HG02840 (cell line): ENCODE results near the gene SPDYE1.
"Not testable (repeated sequence)": the region's sequence is repeated elsewhere in the genome, so short reads cannot be mapped to it uniquely, and the experiment has no call there.

Source experiments
- ATAC-seq: cut with Tn5 transposase; IDR thresholded peaks from one replicate; pipeline ENCODE4 v1.9.1; 2021; ENCODE audit warnings: mild to moderate bottlenecking, moderate library complexity, moderate number of reproducible peaks; ENCODE audit not compliant: unreplicated experiment, low FRiP score

The SPDYE1 gene, protein sequence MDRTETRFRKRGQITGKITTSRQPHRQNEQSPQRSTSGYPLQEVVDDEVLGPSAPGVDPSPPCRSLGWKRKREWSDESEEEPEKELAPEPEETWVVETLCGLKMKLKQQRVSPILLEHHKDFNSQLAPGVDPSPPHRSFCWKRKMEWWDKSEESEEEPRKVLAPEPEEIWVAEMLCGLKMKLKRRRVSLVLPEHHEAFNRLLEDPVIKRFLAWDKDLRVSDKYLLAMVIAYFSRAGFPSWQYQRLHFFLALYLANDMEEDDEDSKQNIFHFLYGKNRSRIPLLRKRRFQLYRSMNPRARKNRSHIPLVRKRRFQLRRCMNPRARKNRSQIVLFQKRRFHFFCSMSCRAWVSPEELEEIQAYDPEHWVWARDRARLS

DNA sequence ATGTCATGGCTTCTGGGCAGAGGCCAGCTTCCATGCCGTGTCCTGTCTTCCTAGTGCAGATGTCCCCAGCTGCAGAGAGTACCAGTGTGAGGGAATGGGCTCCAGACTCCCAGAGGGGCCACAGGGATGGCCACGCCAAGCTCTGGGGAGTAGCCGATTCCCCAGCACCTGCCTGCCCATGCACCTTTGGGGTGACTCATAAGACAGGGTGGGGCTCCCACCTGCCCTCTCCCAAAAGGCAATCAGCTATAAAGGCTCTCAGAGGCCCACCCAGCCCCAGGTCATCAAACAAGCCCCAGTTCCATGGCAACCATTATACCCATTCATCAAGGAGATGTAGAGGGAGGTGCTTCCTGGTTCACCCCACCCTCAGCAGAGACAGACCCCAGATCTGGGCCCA lies at the start of gene SPDYE1:
Gene SPDYE1 (plus strand): TSS at position 366 of the 400 bp plus-strand sequence. CDS start 2,053 bp downstream, outside the sequence.
- not testable (repeated sequence) for ATAC-seq

DNA sequence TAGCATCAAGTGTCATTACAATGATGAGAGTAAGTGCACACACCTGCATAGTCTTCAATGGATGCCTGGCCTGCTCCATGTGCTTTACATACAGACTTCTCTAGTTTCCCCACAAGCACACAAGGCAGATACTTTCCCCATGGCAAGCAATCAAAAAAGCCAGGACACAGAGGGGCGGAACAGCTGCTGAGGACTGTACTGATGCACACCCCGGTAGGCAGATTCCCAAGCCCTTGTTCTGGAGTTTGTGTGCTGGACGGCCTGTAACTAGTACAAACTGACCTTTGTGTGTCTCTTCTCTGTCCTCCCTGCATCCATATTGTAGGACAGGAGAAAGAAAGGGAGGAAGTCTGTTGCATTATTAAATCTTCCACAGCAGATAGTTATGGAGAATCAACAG lies 45.7 kb upstream of the SPDYE1 start:
- no peak for ATAC-seq

DNA sequence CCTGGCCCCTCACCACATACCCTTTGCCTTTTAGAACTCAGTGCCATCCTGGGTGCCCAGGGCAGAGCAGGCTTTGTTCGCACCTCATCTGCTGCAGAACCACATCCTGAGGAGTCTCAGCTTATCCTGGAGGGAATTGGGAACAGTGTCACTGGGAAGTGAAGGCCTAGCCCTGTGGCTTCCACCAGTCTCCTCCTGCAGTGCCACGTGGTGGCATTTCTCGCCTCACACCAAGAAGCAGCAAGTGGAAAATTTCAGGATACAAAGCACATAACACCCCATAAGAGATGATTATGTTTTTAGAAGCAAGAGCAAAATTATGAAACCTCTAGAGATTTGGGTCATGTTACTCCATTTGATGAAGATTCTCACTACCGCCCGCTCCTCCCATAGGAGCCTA lies 44.6 kb upstream of the SPDYE1 start:
- ATAC-seq, result no peak

DNA sequence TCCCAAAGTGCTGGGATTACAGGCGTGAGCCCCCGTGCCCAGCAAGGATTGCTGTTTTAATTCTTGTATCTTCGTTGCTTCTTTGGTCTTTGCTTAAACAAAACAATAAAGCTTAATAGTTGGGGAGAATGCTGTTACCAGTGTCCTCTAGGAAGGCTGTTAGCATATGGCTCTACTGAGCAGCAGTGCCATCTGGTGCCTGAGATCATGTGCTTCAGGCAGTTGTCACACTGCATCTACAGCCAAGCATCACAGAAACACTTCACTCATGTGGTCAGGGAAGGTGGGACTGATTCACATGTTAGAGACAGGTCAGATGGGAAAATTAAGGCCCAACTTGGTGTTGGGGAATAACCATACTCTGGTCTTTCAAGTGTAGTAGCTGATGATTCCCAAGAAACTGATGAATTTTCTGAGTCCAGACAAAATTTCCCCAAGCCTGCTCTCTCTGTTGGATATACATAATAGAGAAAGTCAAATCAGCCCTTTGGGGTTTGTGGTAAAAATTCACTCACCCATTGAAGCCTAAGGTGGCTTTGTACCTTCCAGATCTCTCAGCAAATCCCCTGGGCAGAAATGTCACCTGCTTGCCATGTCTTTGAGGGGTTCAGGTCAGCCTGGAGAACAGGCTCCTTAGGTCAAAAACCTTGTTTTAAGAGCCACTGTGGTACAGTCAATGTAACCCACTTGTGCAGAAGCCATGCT lies 43.0 kb upstream of the SPDYE1 start:
- ATAC-seq, result no peak

DNA sequence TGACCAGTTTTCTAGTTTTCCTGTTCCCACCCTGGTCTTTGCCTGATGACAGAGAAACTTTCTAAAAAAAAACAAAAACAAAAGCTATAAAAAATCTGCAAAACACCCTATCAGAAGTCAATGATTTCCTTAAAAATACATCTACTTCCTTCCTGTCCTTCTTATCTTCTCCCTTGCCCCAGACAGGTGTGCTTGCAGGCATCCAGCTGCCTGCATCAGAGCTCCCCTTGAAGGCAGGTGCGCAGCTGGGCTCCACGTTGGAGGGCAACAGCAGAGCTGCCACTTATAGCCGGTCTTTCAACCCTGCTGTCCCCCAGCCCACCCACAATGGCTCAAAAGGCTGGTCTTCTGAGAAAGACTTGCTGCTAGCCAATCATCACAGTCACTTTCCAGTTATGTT lies 41.7 kb upstream of the SPDYE1 start:
- no peak for ATAC-seq

DNA sequence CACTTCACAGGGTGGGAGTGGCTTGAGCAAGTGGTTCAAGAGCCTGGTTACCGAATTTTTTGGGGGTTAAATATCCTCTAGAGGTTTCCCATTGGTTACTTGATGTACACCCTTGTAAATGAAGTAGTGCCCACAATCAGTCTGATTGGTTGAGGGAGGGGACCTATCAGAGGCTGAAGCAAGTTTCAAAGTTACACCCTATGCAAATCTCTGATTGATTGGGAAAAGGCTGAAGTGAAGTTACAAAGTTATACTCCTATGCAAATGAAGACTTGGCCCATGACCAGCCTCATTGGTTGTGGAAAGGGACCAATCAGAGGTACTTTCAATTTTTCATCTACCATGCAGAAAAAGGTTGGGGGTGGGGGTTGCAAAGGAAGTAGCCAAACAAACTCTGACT lies 36.8 kb upstream of the SPDYE1 start:
- ATAC-seq, result no peak

DNA sequence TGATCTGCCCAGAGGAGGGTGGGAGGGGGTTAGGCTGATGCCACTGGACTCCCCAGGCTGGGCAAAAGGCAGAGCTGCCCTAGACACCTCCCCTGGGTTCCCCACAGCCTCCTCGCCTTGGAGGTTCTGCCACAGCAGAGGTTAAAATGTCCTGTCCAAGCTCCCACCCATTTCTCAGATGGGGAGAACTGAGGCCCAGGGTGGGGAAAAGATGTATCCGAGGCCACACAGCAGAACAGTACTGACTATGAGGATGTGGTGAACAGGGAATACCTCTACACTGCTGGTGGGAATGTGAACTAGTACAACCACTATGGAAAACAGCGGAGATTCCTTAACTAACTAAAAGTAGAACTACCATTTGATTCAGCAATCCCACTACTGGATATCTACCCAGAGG lies 31.3 kb upstream of the SPDYE1 start:
- not testable (repeated sequence) for ATAC-seq

DNA sequence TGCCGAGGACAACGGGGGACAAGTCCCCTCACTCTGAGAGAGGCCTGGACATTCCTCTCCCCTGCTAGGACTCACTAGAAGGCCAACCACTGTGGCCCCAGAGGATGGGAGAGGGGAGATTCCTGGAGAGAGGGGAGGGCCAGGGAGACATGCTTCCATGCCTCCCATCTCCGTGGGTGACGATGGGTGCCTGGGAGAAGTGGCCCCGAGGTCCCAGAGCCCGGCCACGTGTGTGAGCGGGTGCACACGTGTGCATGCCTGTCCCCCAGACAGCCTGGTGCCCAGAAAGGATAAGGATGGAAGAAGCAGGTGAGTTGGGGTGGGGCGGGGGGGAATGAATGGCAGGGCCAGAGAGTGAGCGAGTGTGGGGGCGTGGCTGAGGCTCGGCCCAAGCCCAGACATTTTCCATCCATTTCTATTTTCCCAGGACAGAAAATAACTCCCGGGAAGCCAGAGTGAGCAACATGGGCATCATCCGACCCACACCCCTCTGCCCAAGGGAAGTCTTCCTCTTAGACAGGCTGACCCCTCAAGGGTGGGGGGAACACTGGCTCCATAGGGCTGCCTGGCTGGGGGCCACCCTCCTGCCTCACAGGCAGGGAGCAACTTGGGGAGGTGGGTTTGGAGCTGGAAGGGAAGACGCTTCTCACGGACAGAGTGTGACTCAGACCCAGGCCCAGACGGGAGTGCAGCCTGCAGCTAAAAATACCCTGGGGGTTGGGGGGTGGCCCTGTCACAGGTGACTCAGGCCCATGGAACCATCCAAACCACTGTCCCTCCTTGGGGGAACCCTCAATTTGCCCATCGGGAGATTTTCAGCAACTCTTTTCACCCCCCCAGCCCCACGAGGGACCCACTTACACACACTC lies 29.3 kb upstream of the SPDYE1 start:
- ATAC-seq, result not testable (repeated sequence)

DNA sequence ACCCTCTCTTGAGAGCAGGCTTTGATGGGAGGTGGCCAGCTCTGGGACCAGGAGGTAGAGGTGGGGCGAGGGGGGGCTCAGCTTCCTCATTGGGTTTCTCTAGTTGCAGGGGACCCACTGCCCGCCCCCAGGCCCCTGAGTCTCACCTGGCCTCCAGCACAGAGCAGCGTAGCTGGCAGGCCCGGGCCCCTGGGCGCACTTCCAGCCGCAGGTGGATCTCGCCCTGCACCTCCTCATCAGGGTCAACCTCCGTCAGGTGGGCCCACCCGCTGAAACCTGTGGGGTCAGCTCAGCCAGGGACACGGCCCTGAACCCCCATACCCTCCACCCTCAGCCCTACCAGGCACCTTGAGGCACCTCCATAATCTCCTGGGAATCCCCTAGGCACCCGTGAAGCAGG lies 28.1 kb upstream of the SPDYE1 start:
- not testable (repeated sequence) for ATAC-seq

DNA sequence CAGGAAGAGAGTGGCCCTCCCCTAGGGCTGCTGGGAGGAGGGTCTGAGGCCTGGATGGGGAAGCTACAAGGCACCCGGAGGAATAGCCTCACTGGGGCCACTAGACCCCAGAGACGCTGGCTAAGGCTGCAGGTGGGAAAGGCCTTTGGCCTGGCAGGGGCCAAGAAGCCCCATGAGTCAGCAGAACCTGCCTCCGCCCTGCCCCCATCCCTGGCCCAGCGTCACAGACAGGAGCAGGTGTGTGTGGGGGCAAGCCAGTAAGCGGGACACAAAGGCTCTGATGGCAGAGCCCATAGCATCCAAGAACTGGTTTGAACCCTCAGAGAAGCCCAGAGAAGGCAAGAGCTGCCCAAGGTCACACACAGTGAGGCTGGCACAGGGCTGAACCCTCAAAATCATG lies 27.0 kb upstream of the SPDYE1 start:
- ATAC-seq, result not testable (repeated sequence)

DNA sequence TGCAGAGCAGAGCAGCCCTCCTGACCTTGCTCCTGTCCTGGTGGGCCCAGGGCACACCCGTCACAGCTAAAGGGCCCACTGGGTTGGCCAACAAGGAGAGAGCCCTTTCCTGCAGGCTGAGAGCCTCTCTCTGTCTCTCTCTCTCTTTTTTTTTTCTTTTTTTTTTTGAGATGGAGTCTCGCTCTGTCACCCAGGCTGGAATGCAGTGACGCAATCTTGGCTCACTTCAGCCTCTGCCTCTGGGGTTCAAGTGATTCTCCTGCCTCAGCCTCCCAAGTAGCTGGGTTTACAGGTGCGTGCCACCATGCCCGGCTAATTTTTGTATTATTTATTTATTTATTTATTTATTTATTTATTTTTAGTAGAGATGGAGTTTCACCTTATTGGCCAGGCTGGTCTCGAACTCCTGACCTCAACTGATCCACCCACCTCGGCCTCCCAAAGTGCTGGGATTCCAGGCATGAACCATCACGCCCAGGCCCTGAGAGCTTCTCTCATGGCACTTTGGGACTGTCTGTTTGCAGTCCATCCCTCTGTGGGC lies 23.6 kb upstream of the SPDYE1 start:
- ATAC-seq, result not testable (repeated sequence)

DNA sequence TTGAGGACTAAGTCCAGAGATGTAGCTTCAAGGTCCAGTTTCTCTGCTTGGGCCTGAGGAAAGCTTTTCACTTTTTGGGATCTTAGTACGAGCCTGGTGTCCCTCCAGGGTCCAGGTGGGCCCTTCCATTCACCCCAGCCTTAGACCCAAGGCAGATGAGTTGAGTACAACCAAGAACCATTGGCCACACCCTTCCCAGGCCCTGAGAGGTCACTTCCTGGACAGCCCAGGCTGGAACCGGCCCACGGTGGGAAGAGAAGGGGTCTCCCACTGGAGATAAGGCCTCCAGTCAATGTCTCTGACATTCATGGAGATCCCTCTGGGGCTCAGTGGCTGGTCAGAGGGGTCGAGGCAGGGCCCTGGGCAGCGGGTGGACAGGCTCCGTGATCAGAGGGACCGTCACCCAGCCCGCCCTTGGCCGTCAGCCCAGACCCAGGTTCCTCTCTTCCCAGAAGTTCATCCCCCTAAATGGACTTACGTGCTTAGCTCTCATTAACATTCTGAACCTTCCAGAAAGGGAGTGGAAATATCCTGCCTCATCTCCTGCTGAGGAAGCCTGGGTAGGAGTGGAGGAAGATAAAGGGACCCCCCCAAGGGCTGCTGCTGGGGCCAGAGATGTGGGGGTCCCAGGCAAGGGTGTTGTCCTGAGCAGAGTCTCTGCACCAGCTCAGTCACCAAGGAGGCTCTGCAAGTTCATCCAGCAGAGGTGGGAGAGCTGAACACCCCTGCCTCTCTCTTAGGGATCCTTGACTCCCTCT lies 22.8 kb upstream of the SPDYE1 start:
- not testable (repeated sequence) for ATAC-seq

DNA sequence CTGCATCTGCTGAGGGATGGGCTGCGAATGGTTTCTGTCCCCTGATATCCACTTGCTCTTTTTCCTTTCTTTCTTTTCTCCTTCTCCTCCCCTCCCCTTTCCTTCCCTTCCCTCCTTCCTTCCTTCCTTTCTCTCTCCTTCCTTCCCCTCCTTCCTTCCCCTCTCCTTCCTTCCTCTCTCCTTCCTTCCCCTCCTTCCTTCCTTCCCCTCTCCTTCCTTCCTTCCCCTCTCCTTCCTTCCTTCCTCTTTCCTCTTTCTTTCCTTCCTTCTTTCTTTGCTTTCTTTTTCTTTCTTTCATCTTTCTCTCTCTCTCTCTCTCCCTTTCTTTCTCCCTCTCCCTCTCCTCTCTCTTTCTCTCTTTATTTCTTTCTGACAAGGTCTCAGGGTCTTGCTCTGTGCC lies 20.2 kb upstream of the SPDYE1 start:
- no peak for ATAC-seq

DNA sequence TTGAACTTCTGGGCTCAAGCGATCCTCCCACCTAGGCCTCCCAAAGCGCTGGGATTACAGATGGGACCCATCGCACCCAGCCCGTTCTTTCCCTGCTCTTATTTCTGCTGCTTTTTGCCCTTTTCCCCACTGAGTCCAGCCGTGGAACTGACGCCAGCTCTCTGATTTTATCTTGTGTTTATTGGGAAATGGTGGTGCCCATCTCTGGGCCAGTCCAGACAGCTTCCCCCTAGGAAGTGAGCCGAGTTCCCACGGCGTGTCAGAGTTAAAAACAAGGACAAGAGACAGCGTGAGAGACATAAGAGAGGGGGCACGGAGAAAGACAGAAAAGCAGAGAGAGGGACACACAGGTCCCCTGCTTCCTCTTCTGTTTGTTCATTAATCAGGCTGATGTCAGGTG lies 19.6 kb upstream of the SPDYE1 start:
- not testable (repeated sequence) for ATAC-seq

DNA sequence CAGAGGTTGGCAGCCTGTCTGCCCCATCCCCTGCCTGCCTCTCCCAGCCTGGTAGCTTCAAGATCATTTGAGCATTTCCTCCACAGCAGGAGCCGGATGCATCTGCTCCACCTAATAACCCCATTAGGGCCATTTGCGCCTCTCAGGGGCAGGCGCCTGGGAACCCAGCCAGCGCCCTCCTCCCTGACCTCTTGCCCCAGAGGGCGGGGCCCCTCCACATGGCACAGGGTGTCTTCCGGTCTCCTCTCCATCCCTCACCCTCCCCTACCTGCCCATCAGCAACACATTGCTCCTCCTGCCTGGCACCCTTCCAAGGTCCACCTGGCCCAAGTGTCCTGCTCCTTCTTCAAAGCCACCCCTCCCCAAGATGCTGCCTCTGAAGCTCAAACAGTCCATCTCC lies 14.8 kb upstream of the SPDYE1 start:
- not testable (repeated sequence) for ATAC-seq

DNA sequence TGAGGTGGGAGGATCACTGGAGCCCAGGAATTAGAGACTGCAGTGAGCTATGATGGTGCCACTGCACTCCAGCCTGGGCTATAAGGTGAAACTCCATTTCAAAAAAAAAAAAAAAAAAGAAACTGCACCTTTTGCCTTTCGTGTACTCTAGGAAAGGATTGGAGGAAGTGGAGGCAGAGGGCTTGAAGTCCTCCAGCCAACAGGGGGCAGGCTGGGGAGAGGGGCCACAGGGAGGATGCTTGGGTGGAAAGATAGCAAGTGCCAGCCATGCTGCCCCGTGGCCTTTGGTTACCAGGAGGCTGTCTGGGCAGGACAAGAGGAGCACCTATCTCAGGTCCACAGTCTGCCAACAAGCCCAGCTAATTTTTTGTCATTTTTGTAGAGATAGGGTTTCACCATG lies 14.0 kb upstream of the SPDYE1 start:
- ATAC-seq, result not testable (repeated sequence)

DNA sequence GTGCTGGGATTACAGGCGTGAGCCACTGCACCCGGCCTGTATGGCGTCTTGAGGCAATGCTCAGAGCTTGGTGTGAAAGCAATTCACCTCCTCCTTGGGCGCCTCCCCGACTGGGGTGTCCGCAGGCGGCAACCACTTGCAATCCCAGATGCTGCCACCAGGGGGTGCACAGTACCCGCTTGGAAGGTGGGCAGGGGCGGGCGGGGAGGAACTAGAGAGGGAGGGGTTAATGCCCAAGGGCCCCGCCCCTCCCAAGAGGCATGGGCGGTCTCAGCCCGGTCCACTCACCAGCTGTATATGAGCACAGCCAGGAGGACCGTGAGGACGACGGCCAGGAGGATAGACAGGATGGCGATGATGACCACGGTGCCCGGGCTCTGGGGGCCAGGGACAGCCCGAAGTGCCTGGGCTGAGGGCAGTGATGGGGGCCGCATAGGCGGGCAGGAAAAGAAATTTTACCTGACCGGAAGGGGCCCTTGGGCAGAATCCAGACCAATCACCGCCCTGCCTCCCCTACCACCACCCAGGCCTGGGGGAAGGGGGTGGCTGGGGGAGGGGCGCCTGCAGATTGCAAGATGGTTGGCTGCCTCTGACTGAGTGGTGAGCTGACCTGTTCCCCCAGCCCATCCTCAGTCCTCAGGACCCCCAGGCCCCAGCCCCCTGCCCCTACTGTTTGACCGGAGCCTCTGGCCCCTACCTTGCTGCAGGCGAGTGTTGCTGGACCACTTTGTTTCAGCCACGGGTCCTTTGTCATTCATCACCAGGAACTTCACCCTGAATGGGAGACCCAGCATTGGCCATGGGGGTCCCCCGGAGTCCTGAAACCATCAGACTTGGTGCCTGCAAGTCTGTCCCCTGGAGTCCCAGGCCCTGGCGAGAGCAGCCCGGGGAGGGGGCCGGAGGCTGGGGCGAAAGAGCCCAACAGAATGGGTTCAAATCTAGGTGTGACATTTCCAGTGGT lies 11.5 kb upstream of the SPDYE1 start:
- peak; percentile 74 for ATAC-seq

DNA sequence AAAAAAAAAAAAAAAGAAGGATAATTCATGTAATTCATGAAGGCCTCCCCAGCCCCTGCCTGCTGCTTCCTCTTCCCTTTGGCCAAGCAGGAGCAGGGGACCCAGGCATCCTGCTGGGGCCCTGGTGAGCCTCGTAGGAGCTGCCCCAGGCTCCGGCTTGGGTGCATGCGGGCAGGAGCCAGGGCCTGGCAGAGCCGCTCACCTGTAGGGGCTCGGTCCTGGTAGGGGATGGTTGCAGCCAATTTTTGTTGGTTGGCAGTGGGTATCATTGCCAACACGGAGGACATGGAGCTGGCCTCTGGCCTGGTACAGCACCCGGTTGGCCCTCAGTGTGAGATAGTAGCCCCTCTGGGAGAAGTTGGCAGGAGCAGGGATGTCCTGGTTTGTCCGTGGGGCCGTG lies 10.2 kb upstream of the SPDYE1 start:
- ATAC-seq, result not testable (repeated sequence)
